Measurements from ENCODE around the gene AIG1. TPM values are rescaled to one million over a fixed set of nuclear protein-coding genes. Genes with fewer than 3 reads are reported as not detected.

The AIG1 gene
- total RNA-seq, 1 donor from 2014 or later: 37.1 TPM

DNA sequence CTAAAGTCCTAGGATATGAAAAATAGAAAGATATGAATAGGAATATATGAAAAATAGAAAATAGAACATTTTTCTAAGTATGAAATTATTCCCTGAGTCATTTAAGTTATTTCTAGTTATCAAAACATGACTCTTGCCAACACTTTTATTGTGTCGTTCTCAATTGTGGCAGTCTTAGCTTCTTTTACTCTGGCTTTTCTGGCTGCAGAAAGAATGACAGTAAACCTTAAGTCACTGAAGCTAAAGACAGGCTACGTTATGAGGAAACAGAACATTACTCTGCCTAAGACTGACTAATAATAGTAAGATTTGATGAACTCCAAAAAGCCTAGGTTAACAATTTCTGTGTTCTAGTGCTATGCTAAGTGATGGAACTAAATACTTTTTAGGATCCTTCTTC lies 74.6 kb downstream of the AIG1 start:
- H3K4me2 ChIP-seq: no peak overlapping the region
- no peaks in the 10 kb centered on the region for H3K27me3 Mint-ChIP-seq (ENCODE audit: insufficient read depth, low read depth)

DNA sequence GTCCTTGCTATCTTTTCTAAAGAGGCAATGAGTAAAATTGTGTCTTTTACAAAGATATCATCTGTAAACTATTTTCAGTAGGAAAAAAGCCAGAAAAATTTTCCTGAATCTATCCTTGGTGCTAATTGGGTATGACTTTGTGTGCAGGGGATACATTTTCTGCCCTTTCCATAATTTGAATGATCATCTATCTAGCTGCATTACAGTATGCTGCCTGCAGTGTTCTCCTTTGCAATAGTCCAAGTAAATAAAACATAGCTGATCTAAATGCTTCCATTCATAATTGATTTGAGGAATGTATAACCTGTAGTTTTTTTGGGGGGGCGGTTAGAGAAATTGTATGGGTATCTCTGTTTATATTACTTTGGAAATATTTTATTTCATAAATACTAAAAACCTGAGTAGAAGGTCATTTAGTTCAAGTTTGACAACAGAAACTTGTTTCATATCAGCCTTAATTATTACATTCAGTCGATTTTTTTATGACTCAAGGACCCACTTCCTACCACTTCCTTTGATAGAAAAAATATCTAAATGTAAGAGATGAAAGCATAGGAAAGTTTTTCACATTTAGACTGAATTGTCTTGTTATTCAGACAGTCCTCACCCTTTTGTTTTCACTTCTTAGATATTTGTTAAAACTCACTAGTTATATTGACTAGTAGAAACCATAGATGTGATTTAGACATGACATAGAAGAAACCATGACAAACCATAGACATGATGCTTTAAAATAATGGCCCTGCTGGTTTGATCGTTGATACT lies 75.3 kb downstream of the AIG1 start:
- no peak overlapping the region for H3K4me3 Mint-ChIP-seq
- no peak overlapping the region for H3K27ac ChIP-seq

More for the DNA sequence above, 74.6 kb downstream of the AIG1 start:
- no peaks in the 10 kb centered on the region for H3K79me2 ChIP-seq (ENCODE audit: low read depth)
- no peak overlapping the region for H3K4me3 ChIP-seq
- no peaks in the 10 kb centered on the region for H3K27me3 ChIP-seq
- H2AFZ ChIP-seq (replicated peaks): no peak overlapping the region
- H3K4me1 Mint-ChIP-seq: no peaks in the 10 kb centered on the region
- no peaks in the 10 kb centered on the region for H3F3A ChIP-seq (ENCODE audit: low read depth)
- no peak overlapping the region for H3K9ac ChIP-seq
- H3K36me3 Mint-ChIP-seq: peaks cover 9% of the 10 kb centered on the region
- TF ChIP-seq EZH2 (IDR thresholded peaks at IDR 0.05) (no peak), EZH2phosphoT487 (IDR thresholded peaks at IDR 0.05) (no peak)
- TF ChIP-seq, protein P1, sequence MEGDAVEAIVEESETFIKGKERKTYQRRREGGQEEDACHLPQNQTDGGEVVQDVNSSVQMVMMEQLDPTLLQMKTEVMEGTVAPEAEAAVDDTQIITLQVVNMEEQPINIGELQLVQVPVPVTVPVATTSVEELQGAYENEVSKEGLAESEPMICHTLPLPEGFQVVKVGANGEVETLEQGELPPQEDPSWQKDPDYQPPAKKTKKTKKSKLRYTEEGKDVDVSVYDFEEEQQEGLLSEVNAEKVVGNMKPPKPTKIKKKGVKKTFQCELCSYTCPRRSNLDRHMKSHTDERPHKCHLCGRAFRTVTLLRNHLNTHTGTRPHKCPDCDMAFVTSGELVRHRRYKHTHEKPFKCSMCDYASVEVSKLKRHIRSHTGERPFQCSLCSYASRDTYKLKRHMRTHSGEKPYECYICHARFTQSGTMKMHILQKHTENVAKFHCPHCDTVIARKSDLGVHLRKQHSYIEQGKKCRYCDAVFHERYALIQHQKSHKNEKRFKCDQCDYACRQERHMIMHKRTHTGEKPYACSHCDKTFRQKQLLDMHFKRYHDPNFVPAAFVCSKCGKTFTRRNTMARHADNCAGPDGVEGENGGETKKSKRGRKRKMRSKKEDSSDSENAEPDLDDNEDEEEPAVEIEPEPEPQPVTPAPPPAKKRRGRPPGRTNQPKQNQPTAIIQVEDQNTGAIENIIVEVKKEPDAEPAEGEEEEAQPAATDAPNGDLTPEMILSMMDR (IDR thresholded peaks at IDR 0.05): no peak
- H3K9me3 Mint-ChIP-seq: peaks cover 8% of the 10 kb centered on the region
- no peaks in the 10 kb centered on the region for H4K20me1 ChIP-seq (ENCODE audit: low read depth)
- no peak overlapping the region for H3K27ac Mint-ChIP-seq
- H3K27ac ChIP-seq: no peak overlapping the region
- H3K9me3 ChIP-seq (ENCODE audit: low read depth): no peaks in the 10 kb centered on the region
- H3K4me3 Mint-ChIP-seq: no peak overlapping the region
- DNase-seq (ENCODE audit: low spot score): no peak
- no peaks in the 10 kb centered on the region for H3K4me1 ChIP-seq
- H3K36me3 ChIP-seq: no peaks in the 10 kb centered on the region

DNA sequence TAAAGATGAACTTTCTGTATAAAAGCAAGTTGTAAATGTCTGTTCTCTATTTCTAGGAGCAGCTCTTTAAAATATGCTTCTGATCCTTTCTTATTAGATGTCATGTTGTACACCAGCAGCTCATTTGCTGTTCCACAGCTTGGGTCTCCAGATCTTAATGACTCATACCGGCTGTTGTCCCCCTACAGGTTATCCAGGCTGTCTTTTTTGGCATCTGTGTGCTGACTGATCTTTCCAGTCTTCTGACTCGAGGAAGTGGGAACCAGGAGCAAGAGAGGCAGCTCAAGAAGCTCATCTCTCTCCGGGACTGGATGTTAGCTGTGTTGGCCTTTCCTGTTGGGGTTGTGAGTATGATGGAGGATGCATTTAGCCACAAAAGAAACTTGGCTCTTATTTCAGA lies 76.0 kb downstream of the AIG1 start:
- no peak overlapping the region for H3K9ac ChIP-seq
- H4K20me1 ChIP-seq (ENCODE audit: low read depth): no peaks in the 10 kb centered on the region
- H3K36me3 Mint-ChIP-seq: peaks cover 3% of the 10 kb centered on the region
- no peaks in the 10 kb centered on the region for H3K4me1 ChIP-seq
- H3K27ac Mint-ChIP-seq: no peak overlapping the region
- H3K4me3 Mint-ChIP-seq: no peak overlapping the region
- H3K4me1 Mint-ChIP-seq: no peaks in the 10 kb centered on the region
- H3K4me3 ChIP-seq: no peak overlapping the region
- no peaks in the 10 kb centered on the region for H3F3A ChIP-seq (ENCODE audit: low read depth)
- no peak overlapping the region for H3K27ac ChIP-seq
- H3K9me3 Mint-ChIP-seq: no peaks in the 10 kb centered on the region
- no peak overlapping the region for H2AFZ ChIP-seq (replicated peaks)
- H3K9me3 ChIP-seq (ENCODE audit: low read depth): no peaks in the 10 kb centered on the region
- no peak for TF ChIP-seq EZH2phosphoT487 (IDR thresholded peaks at IDR 0.05)
- TF ChIP-seq, protein P1 (IDR thresholded peaks at IDR 0.05): peak; percentile 8
- no peak for DNase-seq (ENCODE audit: low spot score)
- H3K79me2 ChIP-seq (ENCODE audit: low read depth): no peaks in the 10 kb centered on the region
- no peaks in the 10 kb centered on the region for H3K27me3 ChIP-seq
- H3K36me3 ChIP-seq: no peaks in the 10 kb centered on the region
- no peaks in the 10 kb centered on the region for H3K27me3 Mint-ChIP-seq (ENCODE audit: insufficient read depth, low read depth)
- no peak overlapping the region for H3K4me2 ChIP-seq

More for the DNA sequence above, 75.3 kb downstream of the AIG1 start:
- no peaks in the 10 kb centered on the region for H3K36me3 ChIP-seq
- H4K20me1 ChIP-seq (ENCODE audit: low read depth): no peaks in the 10 kb centered on the region
- no peak overlapping the region for H2AFZ ChIP-seq (replicated peaks)
- H3K4me1 ChIP-seq: no peaks in the 10 kb centered on the region
- no peak overlapping the region for H3K9ac ChIP-seq
- H3K4me2 ChIP-seq: no peak overlapping the region
- H3K9me3 ChIP-seq (ENCODE audit: low read depth): no peaks in the 10 kb centered on the region
- no peaks in the 10 kb centered on the region for H3K4me1 Mint-ChIP-seq
- H3K36me3 Mint-ChIP-seq: peaks cover 7% of the 10 kb centered on the region
- no peaks in the 10 kb centered on the region for H3F3A ChIP-seq (ENCODE audit: low read depth)
- H3K27me3 Mint-ChIP-seq (ENCODE audit: insufficient read depth, low read depth): no peaks in the 10 kb centered on the region
- no peaks in the 10 kb centered on the region for H3K79me2 ChIP-seq (ENCODE audit: low read depth)
- H3K9me3 Mint-ChIP-seq: peaks cover 5% of the 10 kb centered on the region
- H3K4me3 ChIP-seq: no peak overlapping the region
- no peak for DNase-seq (ENCODE audit: low spot score)
- no peak overlapping the region for H3K27ac Mint-ChIP-seq
- H3K27me3 ChIP-seq: no peaks in the 10 kb centered on the region
- no peak for TF ChIP-seq EZH2 (IDR thresholded peaks at IDR 0.05)
- TF ChIP-seq, protein P1 (IDR thresholded peaks at IDR 0.05): no peak
- no peak for TF ChIP-seq EZH2phosphoT487 (IDR thresholded peaks at IDR 0.05)
